Loucy (cell line): ENCODE data around the gene UMODL1.

Experiments
- H2AFZ ChIP-seq: fragments of 200-600 bp; sonication (generic); 2 replicates; pipeline ENCODE4 v1.6.0; 2016; ENCODE audit warnings: antibody characterized with exemption, mild to moderate bottlenecking, low read length, moderate library complexity
- H3F3A ChIP-seq: fragments of 200-600 bp; 2 replicates; pipeline ENCODE4 v1.6.0; 2016; ENCODE audit warnings: antibody characterized with exemption, low read depth, mild to moderate bottlenecking
- H3K27me3 ChIP-seq: fragments of 200-600 bp; sonication (generic); 2 replicates; pipeline ENCODE4 v1.6.1; 2014; ENCODE audit warnings: low read length, mild to moderate bottlenecking; ENCODE audit not compliant: insufficient read depth, poor library complexity, severe bottlenecking
- H3K36me3 ChIP-seq: fragments of 200-600 bp; sonication (generic); 2 replicates; pipeline ENCODE4 v1.6.1; 2016; ENCODE audit warnings: low read length; ENCODE audit not compliant: insufficient read depth
- H3K4me1 ChIP-seq: fragments of 200-600 bp; sonication (generic); 2 replicates; pipeline ENCODE4 v1.5.1; 2014; ENCODE audit warnings: low read length, mild to moderate bottlenecking; ENCODE audit not compliant: insufficient read depth, poor library complexity, severe bottlenecking
- H3K4me2 ChIP-seq: fragments of 200-600 bp; sonication (generic); 2 replicates; pipeline ENCODE4 v1.6.0; 2014; ENCODE audit warnings: antibody characterized with exemption, low read length, low read depth, mild to moderate bottlenecking; ENCODE audit not compliant: poor library complexity, severe bottlenecking
- H3K4me3 ChIP-seq: fragments of 200-600 bp; sonication (generic); 2 replicates; pipeline ENCODE4 v1.5.1; 2014; ENCODE audit warnings: low read length, mild to moderate bottlenecking, mixed read lengths; ENCODE audit not compliant: poor library complexity, severe bottlenecking
- H3K79me2 ChIP-seq: fragments of 200-600 bp; sonication (generic); 2 replicates; pipeline ENCODE4 v1.6.1; 2014; ENCODE audit warnings: low read length; ENCODE audit not compliant: insufficient read depth
- H3K9ac ChIP-seq: fragments of 200-600 bp; sonication (generic); 2 replicates; pipeline ENCODE4 v1.6.0; 2014; ENCODE audit warnings: mild to moderate bottlenecking, low read depth, low read length, moderate library complexity; ENCODE audit not compliant: poor library complexity, severe bottlenecking
- H3K9me2 ChIP-seq: fragments of 200-600 bp; sonication (generic); replicated peaks from 2 replicates; pipeline ENCODE4 v1.6.1; 2016; ENCODE audit warnings: low read depth, low read length, mixed read lengths
- H3K9me3 ChIP-seq: fragments of 200-600 bp; sonication (generic); 2 replicates; pipeline ENCODE4 v1.6.1; 2014; ENCODE audit warnings: mild to moderate bottlenecking, antibody characterized with exemption, low read length, low read depth; ENCODE audit not compliant: insufficient read depth
- H4K20me1 ChIP-seq: fragments of 200-600 bp; sonication (generic); 2 replicates; pipeline ENCODE4 v1.6.0; 2014; ENCODE audit warnings: antibody characterized with exemption, low read length, mild to moderate bottlenecking; ENCODE audit not compliant: insufficient read depth, poor library complexity, severe bottlenecking
- EZH2phosphoT487 ChIP-seq: fragments of 200-600 bp; IDR thresholded peaks from 2 replicates; pipeline ENCODE4 v1.6.1; 2018; ENCODE audit warnings: antibody characterized with exemption, mild to moderate bottlenecking, moderate library complexity, borderline replicate concordance
- TF ChIP-seq, protein P1 (sequence below): fragments of 200-600 bp; sonication (generic); conservative IDR thresholded peaks from 2 replicates; pipeline ENCODE4 v1.5.1; 2014; ENCODE audit warnings: mild to moderate bottlenecking, antibody characterized with exemption, low read length

The UMODL1 gene

DNA sequence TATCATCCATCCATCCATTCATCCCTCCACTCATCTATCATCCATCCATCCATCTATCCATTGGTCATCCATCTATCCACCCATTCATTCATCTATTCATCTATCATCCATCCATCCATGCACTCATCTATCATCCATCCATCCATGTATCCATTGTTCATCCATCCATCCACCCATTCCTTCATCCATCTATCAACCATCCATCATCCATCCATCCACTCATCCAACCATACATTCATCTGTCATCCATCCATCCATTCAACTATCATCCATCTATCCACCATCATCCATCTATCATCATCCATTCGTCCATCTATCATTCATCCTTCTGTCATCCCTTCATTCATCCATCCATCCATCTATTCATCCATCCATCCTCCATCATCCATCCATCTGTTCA lies 61.1 kb downstream of the UMODL1 start:
- TF ChIP-seq, protein P1, sequence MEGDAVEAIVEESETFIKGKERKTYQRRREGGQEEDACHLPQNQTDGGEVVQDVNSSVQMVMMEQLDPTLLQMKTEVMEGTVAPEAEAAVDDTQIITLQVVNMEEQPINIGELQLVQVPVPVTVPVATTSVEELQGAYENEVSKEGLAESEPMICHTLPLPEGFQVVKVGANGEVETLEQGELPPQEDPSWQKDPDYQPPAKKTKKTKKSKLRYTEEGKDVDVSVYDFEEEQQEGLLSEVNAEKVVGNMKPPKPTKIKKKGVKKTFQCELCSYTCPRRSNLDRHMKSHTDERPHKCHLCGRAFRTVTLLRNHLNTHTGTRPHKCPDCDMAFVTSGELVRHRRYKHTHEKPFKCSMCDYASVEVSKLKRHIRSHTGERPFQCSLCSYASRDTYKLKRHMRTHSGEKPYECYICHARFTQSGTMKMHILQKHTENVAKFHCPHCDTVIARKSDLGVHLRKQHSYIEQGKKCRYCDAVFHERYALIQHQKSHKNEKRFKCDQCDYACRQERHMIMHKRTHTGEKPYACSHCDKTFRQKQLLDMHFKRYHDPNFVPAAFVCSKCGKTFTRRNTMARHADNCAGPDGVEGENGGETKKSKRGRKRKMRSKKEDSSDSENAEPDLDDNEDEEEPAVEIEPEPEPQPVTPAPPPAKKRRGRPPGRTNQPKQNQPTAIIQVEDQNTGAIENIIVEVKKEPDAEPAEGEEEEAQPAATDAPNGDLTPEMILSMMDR, result no peak
- TF ChIP-seq EZH2phosphoT487, result no peak
- H3K9me2 ChIP-seq, result no peaks in the 10 kb centered on the region
- no peak overlapping the region for H3K4me2 ChIP-seq
- no peak overlapping the region for H2AFZ ChIP-seq
- no peaks in the 10 kb centered on the region for H3K27me3 ChIP-seq
- H3K9me3 ChIP-seq, result no peaks in the 10 kb centered on the region
- peaks cover 21% of the 10 kb centered on the region for H3K4me1 ChIP-seq
- H3K36me3 ChIP-seq, result no peaks in the 10 kb centered on the region
- peaks cover 9% of the 10 kb centered on the region; the same call in 1 of the 2 replicates for H3K79me2 ChIP-seq
- no peaks in the 10 kb centered on the region for H4K20me1 ChIP-seq
- H3K9ac ChIP-seq, result no peak overlapping the region
- H3F3A ChIP-seq, result no peaks in the 10 kb centered on the region
- H3K4me3 ChIP-seq, result no peak overlapping the region

DNA sequence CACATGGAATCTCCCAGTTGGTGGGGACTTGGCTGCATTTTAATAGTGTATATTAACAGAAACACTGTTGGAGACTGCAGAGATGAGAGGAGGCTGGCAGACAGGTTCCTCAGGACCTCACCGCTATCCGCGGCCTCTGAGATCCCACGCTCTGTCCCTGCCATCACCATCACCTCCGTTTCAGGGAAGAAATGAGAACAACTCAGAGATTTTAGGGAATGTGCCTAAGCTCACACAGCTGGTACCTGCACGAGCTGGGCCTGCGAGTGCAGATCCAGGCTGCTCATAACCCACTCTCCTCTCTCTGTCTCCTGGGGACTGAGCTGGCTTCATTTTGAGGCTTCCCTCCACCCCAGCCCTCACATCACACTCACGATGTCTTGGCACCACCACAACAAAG lies 62.0 kb downstream of the UMODL1 start:
- no peaks in the 10 kb centered on the region for H3K27me3 ChIP-seq
- peaks cover 14% of the 10 kb centered on the region for H3K4me1 ChIP-seq
- no peak overlapping the region for H2AFZ ChIP-seq
- no peaks in the 10 kb centered on the region for H3K9me2 ChIP-seq
- no peaks in the 10 kb centered on the region for H4K20me1 ChIP-seq
- no peak overlapping the region for H3K9ac ChIP-seq
- no peak overlapping the region for H3K4me3 ChIP-seq
- TF ChIP-seq EZH2phosphoT487, result no peak
- TF ChIP-seq, protein P1, result no peak
- H3K4me2 ChIP-seq, result no peak overlapping the region
- H3K36me3 ChIP-seq, result no peaks in the 10 kb centered on the region
- H3F3A ChIP-seq, result no peaks in the 10 kb centered on the region
- no peaks in the 10 kb centered on the region for H3K9me3 ChIP-seq
- peaks cover 3% of the 10 kb centered on the region; the same call in 1 of the 2 replicates for H3K79me2 ChIP-seq

DNA sequence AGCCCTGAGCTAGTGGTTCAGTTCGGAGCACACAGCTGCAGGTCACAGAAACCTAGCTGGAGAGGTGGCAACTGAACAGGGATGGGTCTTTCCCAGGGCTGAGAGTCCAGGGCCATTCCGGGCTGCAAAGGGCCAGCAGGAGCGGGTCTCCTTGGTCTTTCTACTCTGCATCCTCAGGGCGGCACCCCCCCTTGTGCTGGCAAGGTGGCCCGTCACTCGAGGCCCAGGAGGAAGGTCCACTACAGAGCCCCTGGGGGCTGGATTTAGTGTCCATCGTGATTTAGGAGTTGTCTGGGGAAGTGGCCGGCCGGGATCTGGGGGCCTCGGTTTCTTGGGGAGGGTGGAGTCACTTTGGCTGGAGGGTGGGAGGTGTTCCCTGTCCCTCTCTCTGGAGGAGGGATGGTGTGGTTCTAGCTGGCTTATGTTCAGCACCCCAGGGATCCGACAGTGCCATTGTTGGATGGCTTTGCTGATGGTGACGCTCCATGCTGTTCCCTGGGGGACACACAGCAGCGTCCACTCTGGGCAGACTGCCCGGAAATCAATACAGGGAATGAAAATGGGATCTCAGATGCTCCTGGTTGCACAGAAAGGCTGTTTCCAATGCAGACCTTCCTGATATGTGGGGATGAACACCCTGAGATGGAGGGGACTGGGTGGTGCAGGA lies 64.4 kb downstream of the UMODL1 start:
- Histone ChIP-seq H3F3A (no peaks in the 10 kb centered on the region), H3K4me1 (no peaks in the 10 kb centered on the region), H2AFZ (no peak overlapping the region), H3K79me2 (no peaks in the 10 kb centered on the region), H3K4me3 (no peak overlapping the region), H3K9me3 (no peaks in the 10 kb centered on the region), H3K4me2 (no peak overlapping the region), H3K9me2 (no peaks in the 10 kb centered on the region), H3K9ac (no peak overlapping the region), H3K27me3 (no peaks in the 10 kb centered on the region), H4K20me1 (no peaks in the 10 kb centered on the region), H3K36me3 (no peaks in the 10 kb centered on the region)
- TF ChIP-seq, protein P1, result no peak
- no peak for TF ChIP-seq EZH2phosphoT487
